Measurements from ENCODE around the gene CRAT. TPM values are rescaled to one million over a fixed set of nuclear protein-coding genes. Genes with fewer than 3 reads are reported as not detected.

The CRAT gene
- total and polyA plus RNA-seq, 2 donors from 2014 or later: 32.3 to 76.8 TPM

- H3K27me3 ChIP-seq (ENCODE audit: control insufficient read depth, insufficient read depth, low read length): no peaks in the 10 kb centered on the region
- H3K9ac ChIP-seq (ENCODE audit: low read length in 3 of 3): no peak overlapping the region
- no peaks in the 10 kb centered on the region for H3K4me1 ChIP-seq (ENCODE audit: control insufficient read depth in 2 of 3, insufficient read depth in 2 of 3, low read depth in 1 of 3, low read length in 3 of 3)
- intact Hi-C loops (cut with DNase I): no loop called here
- no peak overlapping the region for H3K4me3 ChIP-seq (ENCODE audit: low read length in 3 of 3)
- DNase-seq (no peak), FAIRE-seq (no peak)
- no peak overlapping the region for H3K27ac ChIP-seq (ENCODE audit: low read depth in 2 of 2, low read length in 2 of 2)
- H3K9me3 ChIP-seq (ENCODE audit: control insufficient read depth in 2 of 3, insufficient read depth in 1 of 3, low read length in 3 of 3): no peaks in the 10 kb centered on the region
- TF ChIP-seq CTCF (IDR thresholded peaks at IDR 0.05; ENCODE audit: borderline replicate concordance, extremely low read depth, insufficient read depth): no peak
- peaks cover 0 to 19% (median 12%) of the 10 kb centered on the region in 3 donors for H3K36me3 ChIP-seq (ENCODE audit: control insufficient read depth in 2 of 3, insufficient read depth in 3 of 3, low read length in 3 of 3)
These were observed 50.5 kb downstream of the CRAT start for GRCh38 chr9:129059796-129060785.

GRCh38 chr9:129058965-129059795 is 51.4 kb downstream of the CRAT start:
- no peak overlapping the region for H3K27ac ChIP-seq (ENCODE audit: low read depth in 2 of 2, low read length in 2 of 2)
- H3K4me1 ChIP-seq (ENCODE audit: control insufficient read depth in 2 of 3, insufficient read depth in 2 of 3, low read depth in 1 of 3, low read length in 3 of 3): no peaks in the 10 kb centered on the region
- no peak for FAIRE-seq
- no peak for TF ChIP-seq CTCF (IDR thresholded peaks at IDR 0.05; ENCODE audit: borderline replicate concordance, extremely low read depth, insufficient read depth)
- no peaks in the 10 kb centered on the region for H3K27me3 ChIP-seq (ENCODE audit: control insufficient read depth, insufficient read depth, low read length)
- H3K4me3 ChIP-seq (ENCODE audit: low read length in 3 of 3): no peak overlapping the region
- H3K9ac ChIP-seq (ENCODE audit: low read length in 3 of 3): no peak overlapping the region
- H3K36me3 ChIP-seq (ENCODE audit: control insufficient read depth in 2 of 3, insufficient read depth in 3 of 3, low read length in 3 of 3): peaks cover 0 to 17% (median 16%) of the 10 kb centered on the region in 3 donors
- intact Hi-C loops (cut with DNase I): no loop called here
- no peaks in the 10 kb centered on the region for H3K9me3 ChIP-seq (ENCODE audit: control insufficient read depth in 2 of 3, insufficient read depth in 1 of 3, low read length in 3 of 3)
- no peak for DNase-seq

GRCh38 chr9:129054163-129054851 is 56.3 kb downstream of the CRAT start:
- H3K36me3 ChIP-seq (ENCODE audit: control insufficient read depth in 2 of 3, insufficient read depth in 3 of 3, low read length in 3 of 3): peaks cover 0 to 15% (median 15%) of the 10 kb centered on the region in 3 donors
- peaks cover 0 to 2% (median 0%) of the 10 kb centered on the region in 3 donors for H3K4me1 ChIP-seq (ENCODE audit: control insufficient read depth in 2 of 3, insufficient read depth in 2 of 3, low read depth in 1 of 3, low read length in 3 of 3)
- H3K27me3 ChIP-seq (ENCODE audit: control insufficient read depth, insufficient read depth, low read length): no peaks in the 10 kb centered on the region
- no peak overlapping the region for H3K9ac ChIP-seq (ENCODE audit: low read length in 3 of 3)
- FAIRE-seq (no peak), DNase-seq (no peak)
- H3K4me3 ChIP-seq (ENCODE audit: low read length in 3 of 3): no peak overlapping the region
- no peak for TF ChIP-seq CTCF (IDR thresholded peaks at IDR 0.05; ENCODE audit: borderline replicate concordance, extremely low read depth, insufficient read depth)
- no peak overlapping the region for H3K27ac ChIP-seq (ENCODE audit: low read depth in 2 of 2, low read length in 2 of 2)
- intact Hi-C loops (cut with DNase I): no loop called here
- no peaks in the 10 kb centered on the region for H3K9me3 ChIP-seq (ENCODE audit: control insufficient read depth in 2 of 3, insufficient read depth in 1 of 3, low read length in 3 of 3)

Measured in kidney (tissue), 14 donors.